DOHH2 (cell line): ENCODE measurements around the gene CUBN.

Experiments used
- H3F3A ChIP-seq: fragments of 200-600 bp; sonication (generic), shearing (Covaris generic); 2 replicates; pipeline ENCODE4 v1.6.0; 2016; ENCODE audit warnings: antibody characterized with exemption, mild to moderate bottlenecking; ENCODE audit not compliant: control insufficient read depth, insufficient read depth
- H3K27ac ChIP-seq: fragments of 200-600 bp; sonication (generic); 2 replicates; pipeline ENCODE4 v1.5.1; 2014; ENCODE audit warnings: low read depth, mild to moderate bottlenecking, low read length, moderate library complexity
- H3K27me3 ChIP-seq: fragments of 200-600 bp; sonication (generic); 2 replicates; pipeline ENCODE4 v1.6.1; 2014; ENCODE audit warnings: mild to moderate bottlenecking, low read length, mixed read lengths; ENCODE audit not compliant: control insufficient read depth
- H3K36me3 ChIP-seq: fragments of 200-600 bp; sonication (generic); 2 replicates; pipeline ENCODE4 v1.6.1; 2014; ENCODE audit warnings: mild to moderate bottlenecking, low read length, moderate library complexity, mixed read lengths; ENCODE audit not compliant: control insufficient read depth
- H3K4me1 ChIP-seq: fragments of 200-600 bp; sonication (generic); 2 replicates; pipeline ENCODE4 v1.6.1; 2014; ENCODE audit warnings: mild to moderate bottlenecking, low read length, mixed read lengths; ENCODE audit not compliant: control insufficient read depth
- H3K4me2 ChIP-seq: fragments of 200-600 bp; sonication (generic); 2 replicates; pipeline ENCODE4 v1.6.0; 2014; ENCODE audit warnings: mild to moderate bottlenecking, low read length, moderate library complexity
- H3K4me3 ChIP-seq: fragments of 200-600 bp; sonication (generic); 2 replicates; pipeline ENCODE4 v1.5.1; 2014; ENCODE audit warnings: mild to moderate bottlenecking, low read length, mixed read lengths
- H3K79me2 ChIP-seq: fragments of 200-600 bp; sonication (generic); 2 replicates; pipeline ENCODE4 v1.6.1; 2014; ENCODE audit warnings: mild to moderate bottlenecking, low read length, mixed read lengths; ENCODE audit not compliant: control insufficient read depth
- H3K9me2 ChIP-seq: fragments of 200-600 bp; sonication (generic); replicated peaks from 2 replicates; pipeline ENCODE4 v1.6.1; 2014; ENCODE audit warnings: mild to moderate bottlenecking, low read length, mixed read lengths; ENCODE audit not compliant: control insufficient read depth
- H3K9me3 ChIP-seq: fragments of 200-600 bp; sonication (generic); 2 replicates; pipeline ENCODE4 v1.6.1; 2014; ENCODE audit warnings: antibody characterized with exemption, low read length, mixed read lengths; ENCODE audit not compliant: control insufficient read depth, insufficient read depth
- H4K20me1 ChIP-seq: fragments of 200-600 bp; sonication (generic); 2 replicates; pipeline ENCODE4 v1.6.0; 2014; ENCODE audit warnings: low read depth, mild to moderate bottlenecking, antibody characterized with exemption, low read length, moderate library complexity; ENCODE audit not compliant: control insufficient read depth, insufficient read depth
- CTCF ChIP-seq: fragments of 200-600 bp; sonication (generic); IDR thresholded peaks from one replicate; pipeline ENCODE4 v1.5.1; 2014; ENCODE audit warnings: antibody characterized with exemption, mild to moderate bottlenecking, low read depth, low read length; ENCODE audit not compliant: poor library complexity, severe bottlenecking
- EZH2phosphoT487 ChIP-seq: fragments of 200-600 bp; sonication (generic); IDR thresholded peaks from 2 replicates; pipeline ENCODE4 v1.6.1; 2017; ENCODE audit warnings: borderline replicate concordance, mild to moderate bottlenecking, antibody characterized with exemption, low read length, moderate library complexity, mixed read lengths

The CUBN gene

GRCh38 chr10:16953270-16953669, 176.3 kb downstream of the CUBN start:
- Histone ChIP-seq H3K4me2 (no peak overlapping the region), H3K4me3 (no peak overlapping the region), H4K20me1 (no peaks in the 10 kb centered on the region), H3K9me2 (no peaks in the 10 kb centered on the region), H3K4me1 (no peaks in the 10 kb centered on the region), H3K36me3 (no peaks in the 10 kb centered on the region), H3K27ac (no peak overlapping the region), H3K79me2 (no peaks in the 10 kb centered on the region), H3F3A (no peaks in the 10 kb centered on the region), H3K27me3 (no peaks in the 10 kb centered on the region), H3K9me3 (no peaks in the 10 kb centered on the region)
- TF ChIP-seq EZH2phosphoT487 (no peak), CTCF (no peak)

GRCh38 chr10:16952610-16953009, 177.0 kb downstream of the CUBN start:
- H3K9me2 ChIP-seq = no peaks in the 10 kb centered on the region
- no peaks in the 10 kb centered on the region for H3F3A ChIP-seq

GRCh38 chr10:16952080-16952479, 177.5 kb downstream of the CUBN start:
- Histone ChIP-seq H4K20me1 (no peaks in the 10 kb centered on the region), H3F3A (no peaks in the 10 kb centered on the region)
- no peak for TF ChIP-seq EZH2phosphoT487
- no peak for TF ChIP-seq CTCF

More at GRCh38 chr10:16952610-16953009, 177.0 kb downstream of the CUBN start:
- TF ChIP-seq EZH2phosphoT487 = no peak
- no peak for TF ChIP-seq CTCF
- no peaks in the 10 kb centered on the region for H3K36me3 ChIP-seq
- H3K4me2 ChIP-seq = no peak overlapping the region
- no peak overlapping the region for H3K27ac ChIP-seq
- H3K27me3 ChIP-seq = no peaks in the 10 kb centered on the region
- no peaks in the 10 kb centered on the region for H3K4me1 ChIP-seq
- no peaks in the 10 kb centered on the region for H4K20me1 ChIP-seq
- no peaks in the 10 kb centered on the region for H3K79me2 ChIP-seq
- H3K9me3 ChIP-seq = no peaks in the 10 kb centered on the region
- H3K4me3 ChIP-seq = no peak overlapping the region

More at GRCh38 chr10:16952080-16952479, 177.5 kb downstream of the CUBN start:
- Histone ChIP-seq H3K27me3 (no peaks in the 10 kb centered on the region), H3K4me1 (no peaks in the 10 kb centered on the region), H3K27ac (no peak overlapping the region), H3K4me2 (no peak overlapping the region), H3K9me2 (no peaks in the 10 kb centered on the region), H3K9me3 (no peaks in the 10 kb centered on the region), H3K4me3 (no peak overlapping the region), H3K36me3 (no peaks in the 10 kb centered on the region), H3K79me2 (no peaks in the 10 kb centered on the region)
